Left colon (tissue), 2 donors: ENCODE measurements around the gene RREB1. TPM values are rescaled to one million over a fixed set of nuclear protein-coding genes. Genes with fewer than 3 reads are reported as not detected.
"Not testable (repeated sequence)": the region's sequence is repeated elsewhere in the genome, so short reads cannot be mapped to it uniquely, and the experiment has no call there.

ENCODE experiments used
- ATAC-seq: fragments of 200-7000 bp; cut with Tn5 transposase; one replicate; pipeline ENCODE4 v1.9.1; 2020; ENCODE audit warnings: mild to moderate bottlenecking, moderate library complexity
- DNase-seq, 2 donors: peaks; one replicate each; pipeline ENCODE4 v3.0.0-alpha.2; 2020
- intact Hi-C, 2 donors: fragments of 100-400 bp; cut with DNase I in 1 of 2; cut with micrococcal nuclease in 1 of 2; formaldehyde crosslinking; loops; one replicate each; pipeline versions ENCODE4 v1.11.2 to v1.14.0; 2022; cut with DNase I, micrococcal nuclease
- total RNA-seq, 2 donors: library from RNA; stranded (reverse); fragmentation: NEBNext Ultra II Directional; extraction: Animal tissue kit (Norgen Biotek cat#: 25700); gene quantifications; one replicate each; pipeline ENCODE4 v1.2.1, GENCODE V29; 2021
- donor health status: DM: no; HTN: no; CAD: no.
- donor health status: DM: yes; HTN: yes; CAD: no.

The RREB1 gene
- total RNA-seq, 2 donors from 2014 or later = 76.9 to 101 TPM

DNA sequence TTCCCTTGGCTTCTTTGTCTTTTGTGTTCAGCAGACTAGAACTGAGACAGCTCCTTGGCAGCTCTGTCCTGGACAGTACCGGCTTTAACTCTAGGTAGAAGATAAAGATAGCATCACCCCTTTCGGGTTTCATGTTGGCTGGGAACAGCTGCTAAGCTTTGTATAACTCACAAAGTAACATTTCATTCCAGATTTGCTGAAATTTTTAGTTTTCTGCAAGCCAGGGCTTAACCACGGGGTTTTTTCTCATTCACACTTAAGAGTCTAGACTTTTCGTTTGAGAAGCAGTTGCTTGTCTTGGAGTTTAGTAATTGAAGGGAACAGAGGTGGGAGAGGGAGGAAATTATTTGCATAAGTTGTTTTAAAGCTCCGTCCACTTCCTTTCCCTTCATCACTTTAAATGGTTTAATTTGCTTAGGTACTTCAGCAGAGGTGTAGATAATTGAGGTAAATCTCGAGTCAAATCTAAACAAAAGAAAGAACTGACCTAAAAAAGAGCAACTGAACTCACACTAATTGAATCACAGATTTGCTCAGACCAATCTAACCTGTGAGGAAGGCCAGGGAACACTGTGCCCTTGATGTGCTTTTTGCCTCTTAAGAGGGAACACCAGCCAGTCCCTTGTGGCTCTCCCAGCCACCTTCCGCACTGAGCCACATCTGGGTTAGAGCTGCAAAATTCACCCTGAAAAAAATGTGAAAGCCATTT lies 48.3 kb downstream of the RREB1 start:
- no peak for DNase-seq
- intact Hi-C loops = no loop called here
- no peak for ATAC-seq

DNA sequence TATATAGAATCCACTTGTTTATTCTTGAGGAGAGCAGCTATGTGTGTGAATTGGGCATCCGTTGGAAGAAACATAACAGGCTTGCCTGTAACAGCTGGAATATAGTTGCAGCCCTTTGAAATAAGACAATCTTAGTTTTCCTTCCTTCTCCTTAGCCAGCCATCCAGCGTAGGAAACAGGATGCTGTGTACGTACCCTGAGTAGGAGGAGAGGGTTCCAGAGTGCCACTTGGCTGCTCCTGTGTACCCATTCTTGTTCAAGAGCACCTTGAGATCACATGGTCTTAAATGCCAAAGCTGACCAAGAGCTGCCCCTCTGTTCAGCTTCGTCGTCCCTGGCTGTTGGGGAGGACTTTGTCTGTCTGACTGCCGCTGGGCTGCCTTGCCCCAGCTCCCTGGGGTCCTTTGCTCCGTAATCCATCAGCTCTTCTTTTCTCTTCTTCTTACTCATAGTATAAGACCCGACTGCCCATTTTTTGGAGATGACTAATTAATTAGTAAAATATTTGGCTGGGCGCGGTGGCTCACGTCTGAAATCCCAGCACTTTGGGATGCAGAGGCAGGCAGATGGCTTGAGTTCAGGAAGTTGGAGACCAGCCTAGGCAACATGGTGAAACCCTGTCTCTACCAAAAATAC lies 49.0 kb downstream of the RREB1 start:
- no peak for ATAC-seq
- intact Hi-C loops = no loop called here
- no peak for DNase-seq

DNA sequence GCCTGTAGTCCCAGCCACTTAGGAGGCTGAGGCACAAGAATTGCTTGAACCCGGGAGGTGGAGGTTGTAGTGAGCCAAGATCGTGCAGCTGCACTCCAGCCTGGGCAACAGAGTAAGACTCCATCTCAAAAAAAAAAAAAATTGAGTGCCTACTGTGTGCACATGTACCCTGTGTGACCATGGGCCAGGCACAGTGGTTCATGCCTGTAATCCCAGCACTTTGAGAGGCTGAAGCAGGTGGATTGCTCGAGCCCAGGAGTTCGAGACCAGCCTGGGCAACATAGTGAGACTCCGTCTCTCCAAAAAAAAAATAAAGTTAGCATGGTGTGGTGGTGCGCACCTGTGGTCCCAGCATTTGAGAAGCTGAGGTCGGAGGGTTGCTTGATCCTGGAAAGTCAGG lies 49.5 kb downstream of the RREB1 start:
- ATAC-seq, intact Hi-C loops, DNase-seq: not testable (repeated sequence)

DNA sequence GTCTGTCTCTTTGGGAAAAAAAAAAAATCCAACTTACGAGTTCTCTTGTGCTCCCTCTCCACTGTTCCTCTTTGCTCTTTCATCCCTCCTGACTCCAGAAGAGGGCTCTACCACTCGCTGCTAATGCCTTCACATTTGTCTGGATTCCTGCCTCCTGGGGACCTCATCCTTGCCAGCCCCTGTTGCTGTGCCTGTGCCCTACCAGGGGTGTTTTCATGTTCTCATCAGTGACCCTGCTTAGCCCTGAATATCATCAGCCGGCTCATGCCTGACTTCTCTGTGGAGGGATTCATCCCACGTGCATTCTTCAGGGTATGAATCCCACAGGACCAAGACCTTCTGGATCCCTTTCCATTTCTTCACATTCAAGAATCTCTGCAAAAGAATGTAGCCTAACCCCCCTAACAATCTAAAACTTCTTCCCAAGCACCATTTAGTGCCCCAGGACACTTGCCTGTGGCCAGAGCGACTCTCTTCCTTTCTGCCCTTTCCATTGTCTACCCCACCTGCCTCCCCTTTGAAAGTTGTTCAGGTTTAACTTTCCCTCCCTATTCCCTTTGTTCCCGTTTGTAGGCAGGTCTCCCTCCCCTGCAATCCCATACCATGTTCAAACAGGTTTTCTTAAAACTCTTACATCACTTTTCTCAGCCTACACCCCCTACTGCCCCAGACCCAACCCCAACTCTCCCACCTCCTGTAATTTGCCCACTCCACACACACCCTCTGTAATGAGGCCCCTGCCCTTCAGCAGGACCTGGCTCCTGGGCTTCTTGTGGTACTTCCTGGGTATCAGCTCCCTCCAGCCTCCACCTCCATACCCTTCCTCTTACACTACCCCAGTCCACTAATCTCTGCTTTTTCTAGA lies 50.2 kb downstream of the RREB1 start:
- DNase-seq (no peak), ATAC-seq (no peak)
- intact Hi-C loops = no loop called here

DNA sequence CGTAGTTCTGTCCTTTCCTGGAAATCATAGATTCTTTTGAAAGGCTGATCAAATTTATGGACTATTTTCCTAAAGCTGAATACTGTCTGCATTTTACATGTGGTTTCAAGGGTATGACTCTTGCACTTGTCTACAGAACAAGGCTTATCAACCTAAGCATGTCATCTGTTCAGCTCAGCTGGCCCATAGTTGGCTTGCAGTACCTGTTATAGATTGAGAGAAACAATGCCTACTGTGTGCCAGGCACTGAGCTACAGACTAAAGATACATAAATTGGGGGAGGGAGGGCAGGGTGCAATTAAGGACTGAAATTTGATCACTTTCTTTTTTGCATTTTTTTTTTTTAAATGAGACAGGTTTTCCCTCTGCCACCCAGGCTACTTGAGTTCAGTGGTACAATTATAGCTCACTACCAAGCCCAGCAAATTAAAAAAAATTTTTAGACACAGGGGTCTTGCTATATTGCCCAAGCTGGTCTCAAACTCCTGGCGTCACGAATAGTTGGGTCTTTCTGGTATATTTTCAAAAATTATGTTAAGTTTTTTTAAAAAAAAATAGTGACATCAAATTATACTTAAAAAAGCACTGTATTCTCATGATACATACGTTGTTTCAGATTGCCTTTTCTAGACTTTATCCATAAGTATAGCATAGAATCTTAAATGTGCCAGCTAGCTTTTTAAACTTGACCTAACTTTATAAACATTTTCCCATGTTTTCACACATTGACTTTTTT lies 52.2 kb downstream of the RREB1 start:
- DNase-seq = no peak
- no peak for ATAC-seq
- intact Hi-C loops = no loop called here

DNA sequence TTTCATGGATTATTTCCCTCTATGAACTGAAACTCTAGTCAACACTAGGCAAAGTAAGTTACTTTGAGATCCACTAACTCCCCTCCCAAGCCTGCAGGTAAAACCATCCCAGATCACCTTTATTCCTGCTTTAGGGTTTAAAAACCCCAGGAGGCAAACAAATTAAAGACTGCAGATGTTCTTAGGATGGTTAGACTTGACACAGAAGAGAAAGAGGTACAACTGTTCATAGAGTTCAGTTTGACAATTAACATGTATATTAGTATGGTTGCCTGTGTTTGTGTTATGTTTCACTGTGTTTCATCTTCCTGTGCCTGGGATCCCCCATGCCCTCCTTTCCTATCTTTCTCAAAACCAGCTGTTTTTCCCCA lies 53.5 kb downstream of the RREB1 start:
- DNase-seq = no peak
- no peak for ATAC-seq
- intact Hi-C loops = no loop called here

DNA sequence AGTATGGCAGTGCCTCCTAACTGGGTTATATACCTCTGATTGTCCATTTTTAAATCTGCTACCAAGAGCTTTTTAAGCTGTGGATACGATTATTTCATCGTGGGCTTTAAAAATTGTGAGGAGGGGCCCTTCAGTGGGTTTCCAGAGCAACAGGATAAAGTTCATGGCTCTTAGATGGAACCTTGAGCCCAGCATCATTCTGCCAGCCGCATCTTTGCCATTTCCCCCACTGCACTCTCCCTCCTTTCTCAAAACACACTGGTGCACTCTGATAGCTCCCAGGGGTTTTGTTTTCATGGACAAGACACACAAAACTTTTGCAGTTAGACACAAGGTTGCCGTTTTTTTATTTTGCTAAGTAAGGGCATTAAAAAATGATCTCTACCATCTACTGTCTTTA lies 54.1 kb downstream of the RREB1 start:
- ATAC-seq = no peak
- no peak for DNase-seq
- intact Hi-C loops = no loop called here

DNA sequence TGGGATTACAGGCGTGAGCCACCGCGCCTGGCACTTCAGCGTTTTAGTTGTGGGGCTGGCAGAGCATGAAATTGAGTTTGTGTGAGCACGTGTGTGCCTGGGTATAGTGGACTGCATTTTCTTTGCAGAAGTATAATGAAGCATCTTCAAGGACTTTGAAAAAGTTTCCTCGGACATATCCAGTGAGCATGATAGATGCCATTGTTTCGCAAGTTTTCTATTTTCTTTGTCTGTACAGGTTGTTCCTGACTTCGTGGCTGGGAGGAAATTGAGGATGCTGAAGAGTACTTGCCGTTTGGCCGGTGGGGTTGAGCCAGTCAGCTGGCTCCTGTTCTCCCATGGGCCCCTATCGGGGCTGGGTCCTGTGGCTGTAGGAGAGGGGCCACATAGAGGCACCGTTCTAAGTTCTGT lies 55.9 kb downstream of the RREB1 start:
- no peak for DNase-seq
- intact Hi-C loops = no loop called here
- no peak for ATAC-seq

DNA sequence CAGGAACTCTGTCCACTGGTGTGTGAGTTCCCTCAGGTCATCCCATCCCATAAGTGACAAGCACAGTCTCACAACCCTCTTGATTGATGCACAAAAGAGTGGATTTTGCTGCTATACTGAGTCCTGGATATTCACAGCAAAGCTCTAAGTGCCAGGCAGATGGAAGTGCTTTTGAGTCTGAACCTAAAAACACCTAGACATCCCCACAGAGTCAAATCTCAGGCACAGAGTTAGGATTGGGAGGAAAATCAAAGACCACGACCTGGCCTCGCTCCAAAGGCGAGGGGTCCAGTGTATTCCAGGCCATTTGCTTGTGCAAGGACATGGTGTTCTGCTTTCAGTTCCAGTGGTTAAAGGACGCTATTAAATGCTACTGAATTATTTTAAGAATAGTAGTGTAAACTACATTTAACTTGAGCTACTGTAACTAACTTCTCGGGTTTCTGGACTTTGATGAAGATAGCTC lies 56.8 kb downstream of the RREB1 start:
- DNase-seq (no peak), ATAC-seq (no peak)
- intact Hi-C loops = no loop called here

DNA sequence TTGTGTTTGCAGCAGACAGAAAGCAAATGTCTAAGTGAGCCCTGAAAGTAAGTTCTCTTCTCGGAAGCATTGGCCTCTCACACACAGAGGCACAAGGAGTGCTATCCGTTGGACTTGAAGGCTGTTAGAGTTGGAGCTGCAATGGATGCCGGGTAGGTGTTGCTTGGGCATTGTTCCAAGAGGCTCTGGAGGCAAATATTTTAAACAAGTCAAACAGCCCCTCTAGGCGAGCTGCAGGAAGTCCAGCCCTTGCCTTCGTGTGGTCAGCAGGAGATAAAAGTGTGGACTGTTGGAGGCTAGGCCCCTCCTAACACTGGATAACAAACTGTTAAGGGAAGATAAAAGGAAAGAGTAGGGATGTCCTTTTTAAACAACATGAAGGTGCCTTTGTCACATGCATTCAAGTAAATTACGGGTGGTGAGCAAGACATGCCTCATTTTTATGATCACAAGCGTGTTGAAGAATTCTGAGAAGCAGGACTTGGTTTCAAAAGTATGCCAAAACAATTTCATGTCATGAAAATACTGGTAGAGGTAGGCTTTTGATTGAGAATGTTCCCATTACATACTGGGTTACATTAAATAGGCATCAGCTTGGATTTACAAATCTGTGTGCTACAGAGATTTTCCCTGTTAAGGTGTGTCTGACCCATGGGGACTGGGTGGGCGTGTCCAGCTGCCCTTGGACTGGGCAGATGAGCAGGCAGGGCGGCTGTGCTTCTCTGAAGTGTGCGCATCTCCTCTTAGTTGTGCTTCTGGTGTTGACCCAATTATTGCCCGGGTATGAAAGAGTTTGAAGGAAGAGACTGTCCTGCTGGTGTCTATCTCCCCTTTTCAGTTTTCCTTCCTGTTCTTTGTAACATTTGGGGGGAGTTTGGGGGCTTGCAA lies 57.5 kb downstream of the RREB1 start:
- ATAC-seq (peak; percentile 19), DNase-seq (peak in 1 of 2 donors; percentile 56)
- intact Hi-C loops = no loop called here

DNA sequence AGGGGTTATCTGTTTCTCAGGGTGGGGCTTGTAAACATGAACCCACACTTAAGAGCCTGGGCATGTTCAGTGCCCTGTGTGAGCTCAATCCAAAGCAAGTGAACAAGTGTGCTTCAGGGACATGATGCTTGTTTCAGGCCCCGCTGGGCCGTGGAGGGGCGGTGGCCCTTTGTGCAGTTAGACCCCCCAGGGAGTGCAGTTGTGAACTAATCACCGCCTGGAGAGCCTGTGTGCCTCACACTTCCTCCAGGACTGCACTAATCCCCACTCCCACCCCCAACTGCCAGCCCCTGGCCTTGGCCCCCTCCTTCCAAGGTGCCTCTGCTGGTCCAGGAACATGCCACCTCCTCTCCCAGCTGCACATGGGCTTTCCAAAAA lies 58.1 kb downstream of the RREB1 start:
- DNase-seq (no peak), ATAC-seq (no peak)
- intact Hi-C loops = no loop called here

DNA sequence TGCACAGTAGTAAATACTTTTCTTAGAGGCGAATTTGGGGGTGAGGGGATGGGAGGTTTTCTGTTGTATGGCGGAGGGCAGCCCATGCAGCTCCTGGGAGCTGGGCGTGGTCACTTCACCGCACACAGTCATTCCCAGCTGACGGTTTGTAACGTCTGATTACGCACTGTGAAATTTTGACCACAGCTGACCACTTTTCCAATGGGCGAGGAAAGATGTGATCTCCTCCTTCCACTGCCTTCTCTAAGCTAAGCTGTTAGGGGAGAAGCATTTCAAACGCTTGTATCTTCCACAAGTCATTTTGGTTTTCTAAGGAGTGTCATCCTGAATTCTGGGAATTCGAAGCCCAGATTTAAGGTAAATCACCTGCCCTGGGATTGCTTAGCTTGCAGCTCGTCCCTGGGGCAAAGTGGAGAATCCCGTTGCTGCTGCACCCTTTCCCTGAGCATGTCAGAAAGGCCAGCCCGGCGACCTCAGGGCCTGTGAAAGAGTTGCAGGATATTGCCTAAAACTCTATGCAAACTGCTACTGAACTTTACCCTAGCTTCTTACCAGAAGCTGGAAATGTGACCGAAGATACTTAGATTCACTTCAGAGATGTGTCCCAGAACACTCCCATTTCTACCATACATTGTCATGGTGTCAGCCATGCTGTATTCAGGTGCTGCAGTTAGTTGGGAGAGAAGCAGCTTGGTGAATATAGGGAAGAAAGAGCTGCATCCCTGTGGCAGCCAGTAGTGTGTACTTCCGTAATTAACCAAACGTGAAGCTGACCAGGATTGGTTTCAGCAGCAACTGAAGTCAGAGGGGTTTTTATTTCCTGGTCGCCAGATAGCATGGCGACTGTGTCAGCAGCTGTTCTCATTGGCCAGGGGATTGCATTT lies 58.9 kb downstream of the RREB1 start:
- ATAC-seq = peak; percentile 42
- peak in 1 of 2 donors; percentile 61 for DNase-seq
- intact Hi-C loops = no loop called here

DNA sequence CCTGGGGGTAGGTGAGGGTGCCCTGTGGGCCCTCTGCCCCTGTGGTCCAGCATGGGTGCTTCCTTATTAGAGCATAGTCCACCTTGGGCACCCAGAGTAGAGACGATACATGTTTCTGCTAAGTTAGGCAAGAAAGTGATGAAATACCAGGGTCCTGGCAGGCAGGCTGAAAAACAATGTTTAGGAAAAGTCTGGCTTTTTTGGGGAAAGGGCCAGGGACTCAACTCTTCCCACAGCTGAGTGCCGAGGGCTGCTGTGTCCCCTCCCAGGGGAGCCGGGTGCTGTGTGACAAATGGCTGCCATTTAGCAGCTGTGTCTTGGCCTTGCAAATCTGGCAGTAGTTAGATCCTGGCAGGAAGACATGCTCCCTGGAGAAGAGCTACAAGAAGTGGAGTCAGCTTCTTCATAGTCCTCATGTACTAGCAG lies 61.5 kb downstream of the RREB1 start:
- DNase-seq (no peak), ATAC-seq (no peak)

DNA sequence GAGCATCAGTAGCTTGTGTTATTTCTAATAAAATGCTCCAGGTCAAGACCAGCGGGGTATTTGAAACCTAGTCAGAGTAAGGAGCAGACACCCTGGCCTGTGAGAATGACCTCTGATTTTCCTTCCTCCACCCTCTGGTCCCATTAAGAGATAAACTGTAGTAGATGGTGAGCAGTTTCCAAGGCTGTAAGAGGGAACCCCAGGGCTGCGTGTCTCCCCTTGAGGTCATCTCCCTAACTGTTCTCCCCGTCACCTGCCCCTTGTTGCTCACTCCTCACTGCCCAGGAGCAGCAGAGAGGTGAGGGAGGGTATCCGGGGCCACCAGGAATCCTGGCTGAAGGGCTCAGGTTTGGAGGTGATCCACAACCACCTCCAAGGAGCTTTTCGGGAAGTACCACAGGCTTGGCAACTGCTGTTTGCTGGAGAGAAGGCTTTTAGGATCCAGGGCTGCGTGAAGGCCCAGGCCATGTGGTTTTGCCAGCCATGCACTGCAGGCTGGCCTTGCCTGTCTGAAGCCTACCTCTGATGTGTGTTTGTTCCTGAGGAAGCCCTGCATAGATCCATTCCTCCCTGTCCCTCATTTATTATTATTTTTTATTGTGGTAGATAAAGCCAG lies 62.5 kb downstream of the RREB1 start:
- no peak for ATAC-seq
- intact Hi-C loops = no loop called here
- no peak for DNase-seq

More for the DNA sequence above, 61.5 kb downstream of the RREB1 start:
- intact Hi-C loops = no loop called here

DNA sequence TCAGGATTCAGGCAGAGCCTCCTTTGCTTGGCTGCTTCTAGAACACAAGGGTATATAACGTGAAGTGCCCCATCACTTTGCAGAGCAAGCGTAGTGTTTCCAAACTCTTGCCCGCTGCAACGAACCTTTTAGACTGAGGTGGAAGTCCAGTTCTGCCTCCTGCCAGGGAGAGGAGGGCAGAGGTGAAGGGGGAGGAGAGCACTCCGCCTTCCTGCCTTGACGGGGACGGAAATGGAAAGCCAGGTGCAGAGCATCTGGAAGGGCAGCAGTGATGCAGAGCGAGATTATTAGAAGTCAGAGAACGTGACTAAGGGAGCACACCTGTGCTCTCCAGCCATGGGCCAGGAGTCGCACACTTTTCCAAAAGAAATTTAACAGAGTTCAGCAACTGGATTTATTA lies 63.4 kb downstream of the RREB1 start:
- DNase-seq (peak; percentile 71 to 84), ATAC-seq (peak; percentile 87)
- intact Hi-C loops = no loop called here

DNA sequence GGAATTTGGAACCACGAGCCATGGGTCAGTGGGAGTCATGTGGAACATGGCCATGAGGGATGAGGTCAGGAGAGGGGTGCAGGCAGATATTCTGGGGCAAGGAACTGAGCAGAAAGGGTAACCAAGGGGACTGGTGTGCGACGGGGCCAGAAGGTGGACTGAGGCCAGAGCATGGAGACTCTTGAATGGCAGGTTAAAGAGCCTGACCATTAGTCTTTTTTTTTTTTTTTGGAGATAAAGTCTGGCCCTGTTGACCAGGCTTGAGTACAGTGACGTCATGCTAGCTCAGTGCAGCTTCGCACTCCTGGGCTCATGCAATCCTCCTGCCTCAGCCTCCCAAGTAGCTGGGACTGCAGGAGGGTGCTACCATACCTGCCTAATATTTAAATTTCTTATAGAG lies 64.0 kb downstream of the RREB1 start:
- no peak for ATAC-seq
- intact Hi-C loops = no loop called here
- no peak for DNase-seq

DNA sequence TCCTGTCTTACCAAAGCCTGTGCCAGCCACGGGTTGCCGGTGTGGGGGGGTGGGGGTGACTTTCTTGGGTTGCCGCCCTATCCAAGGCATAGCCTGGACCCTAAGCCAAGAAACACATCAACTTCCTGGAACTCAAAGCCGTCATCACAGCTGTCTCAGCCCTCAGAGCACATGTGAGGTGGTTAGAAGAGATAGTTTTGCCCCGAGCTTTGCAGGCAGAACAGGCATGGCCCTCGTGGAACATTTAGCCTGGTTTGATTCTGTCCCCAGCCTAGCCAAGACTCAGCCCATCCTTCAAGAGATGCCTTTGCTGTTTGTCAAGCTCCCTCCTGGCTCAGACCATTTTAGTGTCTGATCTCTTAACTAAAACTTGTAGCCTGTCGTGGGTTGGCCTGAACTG lies 64.9 kb downstream of the RREB1 start:
- DNase-seq = no peak
- no peak for ATAC-seq
- intact Hi-C loops = no loop called here
